Measurements from ENCODE around the gene WDR82.

Gene WDR82

DNA sequence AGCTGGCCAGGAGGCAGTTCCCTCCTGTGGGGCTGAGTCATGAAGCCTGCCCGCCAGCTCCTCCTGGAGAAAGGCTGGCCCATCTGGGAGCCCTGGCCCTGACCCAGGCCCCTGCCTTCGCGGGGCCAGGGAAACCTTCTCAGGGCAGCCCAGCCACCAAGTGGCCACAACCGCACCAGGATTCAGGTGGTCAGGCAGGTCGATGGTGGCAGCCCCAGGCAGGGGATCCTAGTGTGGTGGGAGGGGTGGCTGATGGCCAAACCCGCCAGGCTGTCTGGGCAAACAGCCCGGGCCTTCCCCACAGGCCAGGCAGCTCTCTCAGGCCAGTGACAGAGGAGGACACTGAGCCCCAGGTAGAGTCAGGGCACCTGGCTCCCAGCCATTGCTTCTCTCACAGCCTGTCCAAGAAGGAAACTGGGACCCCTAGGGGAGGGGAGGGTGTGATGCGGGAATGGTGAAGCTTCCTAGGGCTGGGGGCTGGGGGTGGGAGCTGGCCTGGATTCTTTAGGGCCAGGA, 40.7 kb downstream of the WDR82 start:
- no peak for DNase-seq (ENCODE audit: extremely low read depth, low read depth)
- TF ChIP-seq, protein P1, sequence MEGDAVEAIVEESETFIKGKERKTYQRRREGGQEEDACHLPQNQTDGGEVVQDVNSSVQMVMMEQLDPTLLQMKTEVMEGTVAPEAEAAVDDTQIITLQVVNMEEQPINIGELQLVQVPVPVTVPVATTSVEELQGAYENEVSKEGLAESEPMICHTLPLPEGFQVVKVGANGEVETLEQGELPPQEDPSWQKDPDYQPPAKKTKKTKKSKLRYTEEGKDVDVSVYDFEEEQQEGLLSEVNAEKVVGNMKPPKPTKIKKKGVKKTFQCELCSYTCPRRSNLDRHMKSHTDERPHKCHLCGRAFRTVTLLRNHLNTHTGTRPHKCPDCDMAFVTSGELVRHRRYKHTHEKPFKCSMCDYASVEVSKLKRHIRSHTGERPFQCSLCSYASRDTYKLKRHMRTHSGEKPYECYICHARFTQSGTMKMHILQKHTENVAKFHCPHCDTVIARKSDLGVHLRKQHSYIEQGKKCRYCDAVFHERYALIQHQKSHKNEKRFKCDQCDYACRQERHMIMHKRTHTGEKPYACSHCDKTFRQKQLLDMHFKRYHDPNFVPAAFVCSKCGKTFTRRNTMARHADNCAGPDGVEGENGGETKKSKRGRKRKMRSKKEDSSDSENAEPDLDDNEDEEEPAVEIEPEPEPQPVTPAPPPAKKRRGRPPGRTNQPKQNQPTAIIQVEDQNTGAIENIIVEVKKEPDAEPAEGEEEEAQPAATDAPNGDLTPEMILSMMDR (IDR thresholded peaks at IDR 0.05; ENCODE audit: low read depth, low read length) = peak; percentile 9

DNA sequence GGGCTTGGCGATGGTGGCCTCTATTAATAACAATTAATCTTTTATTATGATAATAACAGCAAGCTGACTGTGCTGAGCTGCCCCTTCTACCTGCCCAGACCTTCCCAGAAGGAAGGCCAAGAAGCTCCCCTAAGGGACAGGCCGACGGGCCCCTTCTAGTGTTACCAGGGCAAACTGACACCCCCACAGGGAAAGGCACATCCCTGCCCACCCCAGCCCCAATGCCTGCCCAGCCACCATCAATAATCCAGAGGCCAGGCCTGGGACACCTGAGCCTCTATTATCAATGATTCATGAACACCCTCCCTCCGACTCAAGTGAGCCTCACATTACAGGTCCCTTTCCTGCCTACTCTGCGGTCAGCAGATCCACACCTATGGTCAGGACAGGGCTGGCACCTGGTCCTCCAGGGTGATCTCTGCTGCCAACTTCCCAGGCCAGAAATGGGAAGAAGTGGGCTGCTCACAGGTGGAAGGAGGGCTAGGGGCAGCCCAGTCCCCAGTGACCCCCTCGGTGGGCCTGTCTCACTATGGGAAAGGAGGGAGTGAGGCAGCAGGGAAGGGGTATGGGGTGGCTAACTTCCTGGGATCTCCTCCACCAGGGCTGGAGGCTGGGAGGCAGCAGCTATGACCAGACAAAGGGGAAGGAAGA, 41.3 kb downstream of the WDR82 start:
- no peak for DNase-seq (ENCODE audit: extremely low read depth, low read depth)
- TF ChIP-seq, protein P1 (IDR thresholded peaks at IDR 0.05; ENCODE audit: low read depth, low read length) = no peak

DNA sequence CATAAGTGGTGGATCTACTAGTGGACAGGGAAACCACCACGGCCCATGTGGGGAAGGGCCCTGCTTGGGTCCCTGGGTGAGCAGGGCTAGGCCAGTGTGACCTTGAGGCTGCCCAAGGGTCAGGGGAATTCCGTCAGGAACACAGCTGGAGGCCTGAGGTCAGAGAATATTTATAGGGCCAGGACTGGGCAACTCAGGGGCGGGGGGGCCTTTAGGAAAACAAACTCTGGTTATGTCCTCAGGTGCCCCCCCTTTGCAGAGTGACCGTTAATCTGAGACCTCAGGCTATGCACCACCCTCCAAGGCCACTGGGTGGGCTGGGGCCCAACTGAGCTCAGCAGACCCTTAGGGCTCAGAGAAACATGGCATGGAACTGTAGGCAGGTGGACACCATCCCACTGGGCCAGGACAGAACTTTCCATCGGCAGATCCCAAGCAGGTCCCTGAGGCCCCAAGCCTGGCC, 42.0 kb downstream of the WDR82 start:
- TF ChIP-seq, protein P1 (IDR thresholded peaks at IDR 0.05; ENCODE audit: low read depth, low read length) = no peak
- no peak for DNase-seq (ENCODE audit: extremely low read depth, low read depth)

DNA sequence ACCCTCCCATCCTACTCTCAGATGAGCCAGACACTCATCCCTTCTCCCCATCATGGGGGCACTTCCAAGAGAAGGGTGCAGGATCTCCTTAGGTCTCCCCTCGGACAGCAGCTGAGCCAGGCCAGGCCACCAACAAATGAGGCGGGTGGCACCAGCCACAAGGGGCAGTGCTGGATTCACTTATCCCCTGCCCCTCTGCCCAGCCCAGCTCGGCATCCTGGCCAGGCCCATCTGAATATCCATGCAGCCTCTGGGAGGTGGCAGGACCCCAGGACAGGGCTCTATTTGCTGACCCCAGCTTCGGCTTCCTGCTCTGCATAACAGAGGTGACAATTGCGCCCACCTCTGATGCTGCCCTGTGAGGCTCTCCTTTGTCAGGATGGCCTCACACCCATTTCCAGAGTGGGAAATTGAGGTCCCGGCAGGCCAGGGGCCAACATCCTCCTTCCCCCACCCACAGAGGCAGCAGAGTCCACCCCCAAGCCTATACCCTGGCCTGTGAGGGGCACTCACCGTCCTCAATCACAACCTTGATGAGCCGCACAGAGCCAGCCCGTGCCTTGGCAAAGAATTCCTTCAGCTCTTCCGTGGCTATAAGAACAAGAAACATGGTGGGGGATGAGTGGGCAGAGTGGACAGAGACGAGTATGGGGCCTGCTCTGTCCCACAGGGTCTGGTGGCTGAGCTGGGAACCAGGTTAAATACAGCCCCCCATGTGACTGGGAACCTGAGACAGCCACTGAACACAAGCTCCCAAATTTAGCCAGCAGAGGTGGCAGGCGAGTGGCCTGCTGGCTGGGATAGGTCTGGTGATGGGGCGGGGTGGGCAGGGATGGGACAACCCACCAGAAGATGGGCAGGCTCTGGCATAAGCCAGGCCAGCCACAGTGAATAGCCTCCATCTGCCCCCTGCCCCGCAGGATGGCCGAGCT, 43.7 kb downstream of the WDR82 start:
- DNase-seq (ENCODE audit: extremely low read depth, low read depth) = no peak
- TF ChIP-seq, protein P1 (IDR thresholded peaks at IDR 0.05; ENCODE audit: low read depth, low read length) = no peak

DNA sequence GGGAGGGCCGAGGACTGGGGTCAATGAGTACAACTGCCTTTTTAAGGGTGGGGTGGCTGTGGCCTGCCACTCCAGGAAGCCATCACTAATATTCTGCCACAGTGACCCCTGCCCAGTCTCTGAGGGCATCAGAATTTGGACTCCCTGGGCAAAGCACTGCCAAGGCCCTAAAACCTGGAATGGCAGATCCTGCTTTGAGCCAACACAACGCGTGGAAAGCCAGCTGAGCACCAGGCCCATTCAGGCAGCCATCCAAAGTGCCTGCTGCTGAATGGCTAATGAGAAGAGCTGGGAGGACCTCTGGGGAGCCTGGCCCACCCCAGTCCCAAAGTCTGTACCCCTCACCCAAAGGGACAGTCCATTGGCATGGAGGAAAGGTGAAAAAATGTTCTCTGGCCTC, 44.5 kb downstream of the WDR82 start:
- TF ChIP-seq, protein P1 (IDR thresholded peaks at IDR 0.05; ENCODE audit: low read depth, low read length) = no peak
- no peak for DNase-seq (ENCODE audit: extremely low read depth, low read depth)

DNA sequence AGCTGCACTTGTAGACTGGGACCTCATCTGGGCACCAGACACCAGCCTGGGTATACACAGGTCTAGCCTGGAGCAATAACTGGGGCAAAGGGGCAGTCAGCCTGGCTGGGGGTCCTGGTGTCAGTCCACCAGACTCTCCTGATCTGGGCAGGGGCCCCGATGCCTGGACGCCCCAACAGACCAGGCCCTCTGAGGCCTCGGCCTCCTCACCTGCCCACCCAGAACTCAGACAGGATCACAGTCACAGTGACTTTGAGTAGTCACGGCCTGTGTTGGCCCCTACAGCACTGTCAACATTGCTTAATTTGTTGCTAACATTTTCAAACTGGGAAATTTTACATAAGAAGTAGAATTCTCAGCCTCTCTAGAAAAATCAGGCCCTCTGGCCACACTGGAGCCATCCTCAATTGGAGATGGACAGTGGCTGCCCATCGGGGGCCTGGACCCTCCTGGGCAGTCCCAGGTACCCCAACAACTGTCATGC, 45.3 kb downstream of the WDR82 start:
- TF ChIP-seq, protein P1 (IDR thresholded peaks at IDR 0.05; ENCODE audit: low read depth, low read length) = no peak
- DNase-seq (ENCODE audit: extremely low read depth, low read depth) = no peak

All from AG09319 (cell line).